ENCODE results near the gene LRFN4. TPM values are rescaled to one million over a fixed set of nuclear protein-coding genes. Genes with fewer than 3 reads are reported as not detected.

The LRFN4 gene
- total and polyA plus RNA-seq, 2 donors (not counting 3 experiments of a cell fraction or from before 2014, with no cell fraction given) = 22.3 to 37.4 TPM

DNA sequence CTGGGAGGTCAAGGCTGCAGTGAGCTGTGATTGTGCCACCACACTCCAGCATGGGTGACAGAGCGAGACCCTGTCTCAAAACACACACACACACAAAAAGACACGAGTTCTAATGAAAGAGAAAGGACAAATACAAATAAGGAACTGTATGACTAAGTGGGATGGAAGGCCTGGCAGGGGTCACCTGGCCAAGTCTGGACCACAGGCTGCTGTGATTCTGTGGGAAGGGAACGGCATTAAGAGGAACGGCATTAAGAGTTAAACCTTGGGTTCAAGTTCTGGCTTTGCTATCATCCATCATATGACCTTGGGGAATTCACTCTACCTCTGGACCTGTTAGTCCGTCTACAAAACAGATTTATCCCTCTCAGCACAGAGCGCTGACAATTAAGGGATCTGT, 47.7 kb downstream of the LRFN4 start:
- no peak for FAIRE-seq
- no peak overlapping the region for H3K9ac ChIP-seq (replicated peaks; ENCODE audit: extremely low read depth, insufficient read depth, low read length)

DNA sequence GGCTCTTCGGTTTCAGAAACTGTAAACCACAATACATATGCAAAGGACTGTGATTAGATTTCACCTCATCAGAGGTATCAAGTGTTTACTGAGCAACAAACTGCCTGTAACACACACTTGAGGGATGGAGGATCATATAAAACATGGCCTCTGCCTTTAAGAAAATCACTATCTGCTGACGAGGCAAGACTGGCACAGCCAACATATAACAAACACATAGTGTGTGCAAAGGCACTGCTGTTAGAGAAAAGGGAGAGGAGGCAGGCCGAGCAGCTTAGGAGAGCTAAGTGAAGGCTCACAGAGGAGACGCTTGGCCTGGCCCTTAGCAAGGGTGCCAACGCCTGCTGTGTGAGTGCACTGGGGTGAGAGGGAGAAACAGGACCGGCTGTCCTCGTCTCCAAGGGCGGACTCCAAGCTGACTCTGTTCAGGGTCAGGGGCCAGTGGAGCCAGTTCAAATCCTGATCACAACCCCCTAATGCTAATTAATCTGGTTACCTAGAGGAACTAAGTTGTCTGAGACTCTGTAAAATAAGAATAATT, 48.2 kb downstream of the LRFN4 start:
- H3K9me3 ChIP-seq (replicated peaks; ENCODE audit: control insufficient read depth, insufficient read depth, low read length) = no peaks in the 10 kb centered on the region
- no TSS peak for BruUV-seq (replicated peaks)
- POLR2A ChIA-PET = no interaction called here
- no peak overlapping the region for H3K9ac ChIP-seq (replicated peaks; ENCODE audit: extremely low read depth, insufficient read depth, low read length)
- H4K20me1 ChIP-seq (replicated peaks; ENCODE audit: control insufficient read depth, extremely low read depth, insufficient read depth, low read length) = no peaks in the 10 kb centered on the region
- no peaks in the 10 kb centered on the region for H3K27me3 ChIP-seq (ENCODE audit: control insufficient read depth in 2 of 2, insufficient read depth in 2 of 2, low read length in 2 of 2)
- H3K4me3 ChIP-seq (replicated peaks in 1 of 3; ENCODE audit: insufficient read depth in 1 of 3, low read depth in 1 of 3, low read length in 3 of 3) = no peak overlapping the region
- H3K9me1 ChIP-seq (replicated peaks; ENCODE audit: control insufficient read depth, extremely low read depth, insufficient read depth, low read length) = no peaks in the 10 kb centered on the region
- no peak overlapping the region for H3K4me2 ChIP-seq (ENCODE audit: insufficient read depth, low read length)
- dilution Hi-C loops (cut with MboI; ENCODE audit: extremely low pct_ligation_motif_present, low sequenced_read_pairs) (no loop called here), intact Hi-C loops (cut with micrococcal nuclease) (no loop called here)
- FAIRE-seq (no peak), DNase-seq (ENCODE audit: low read depth, low spot score) (no peak)
- H2AFZ ChIP-seq (ENCODE audit: low read depth, low read length) = no peak overlapping the region
- peaks cover 5% of the 10 kb centered on the region for H3K4me1 ChIP-seq (ENCODE audit: control insufficient read depth, extremely low read depth, insufficient read depth, low read length)
- H3K27ac ChIP-seq (ENCODE audit: insufficient read depth, low read depth, low read length) = no peak overlapping the region
- H3K79me2 ChIP-seq (ENCODE audit: control insufficient read depth, insufficient read depth, low read length) = no peaks in the 10 kb centered on the region
- CTCF ChIA-PET = no interaction called here
- no peaks in the 10 kb centered on the region for H3K36me3 ChIP-seq (ENCODE audit: control insufficient read depth in 2 of 2, extremely low read depth in 1 of 2, insufficient read depth in 2 of 2, low read length in 2 of 2)
- TF ChIP-seq FOS (IDR thresholded peaks at IDR 0.05; ENCODE audit: borderline replicate concordance, insufficient read depth, low read length) (no peak), POLR2AphosphoS5 (IDR thresholded peaks at IDR 0.05; ENCODE audit: insufficient read depth, low read depth, low read length) (no peak), GATA2 (IDR thresholded peaks at IDR 0.05; ENCODE audit: insufficient read depth, insufficient read length, low read depth, low read length) (no peak), JUN (IDR thresholded peaks at IDR 0.05; ENCODE audit: borderline replicate concordance, insufficient read depth, insufficient read length, low read depth) (no peak), MYC (IDR thresholded peaks at IDR 0.05; ENCODE audit: low read depth, low read length) (no peak), POLR2A (IDR thresholded peaks at IDR 0.05; ENCODE audit: low read depth, low read length) (no peak), EZH2 (IDR thresholded peaks at IDR 0.05; ENCODE audit: borderline replicate concordance, low read depth, low read length, severe bottlenecking) (no peak)
- TF ChIP-seq, protein P1, sequence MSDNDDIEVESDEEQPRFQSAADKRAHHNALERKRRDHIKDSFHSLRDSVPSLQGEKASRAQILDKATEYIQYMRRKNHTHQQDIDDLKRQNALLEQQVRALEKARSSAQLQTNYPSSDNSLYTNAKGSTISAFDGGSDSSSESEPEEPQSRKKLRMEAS (IDR thresholded peaks at IDR 0.05; ENCODE audit: insufficient read depth, insufficient read length) = no peak
- TF ChIP-seq, protein P2, sequence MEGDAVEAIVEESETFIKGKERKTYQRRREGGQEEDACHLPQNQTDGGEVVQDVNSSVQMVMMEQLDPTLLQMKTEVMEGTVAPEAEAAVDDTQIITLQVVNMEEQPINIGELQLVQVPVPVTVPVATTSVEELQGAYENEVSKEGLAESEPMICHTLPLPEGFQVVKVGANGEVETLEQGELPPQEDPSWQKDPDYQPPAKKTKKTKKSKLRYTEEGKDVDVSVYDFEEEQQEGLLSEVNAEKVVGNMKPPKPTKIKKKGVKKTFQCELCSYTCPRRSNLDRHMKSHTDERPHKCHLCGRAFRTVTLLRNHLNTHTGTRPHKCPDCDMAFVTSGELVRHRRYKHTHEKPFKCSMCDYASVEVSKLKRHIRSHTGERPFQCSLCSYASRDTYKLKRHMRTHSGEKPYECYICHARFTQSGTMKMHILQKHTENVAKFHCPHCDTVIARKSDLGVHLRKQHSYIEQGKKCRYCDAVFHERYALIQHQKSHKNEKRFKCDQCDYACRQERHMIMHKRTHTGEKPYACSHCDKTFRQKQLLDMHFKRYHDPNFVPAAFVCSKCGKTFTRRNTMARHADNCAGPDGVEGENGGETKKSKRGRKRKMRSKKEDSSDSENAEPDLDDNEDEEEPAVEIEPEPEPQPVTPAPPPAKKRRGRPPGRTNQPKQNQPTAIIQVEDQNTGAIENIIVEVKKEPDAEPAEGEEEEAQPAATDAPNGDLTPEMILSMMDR (IDR thresholded peaks at IDR 0.05; ENCODE audit: extremely low read depth in 1 of 2, insufficient read depth in 1 of 2, low read depth in 1 of 2, low read length in 2 of 2) = no peak

More for the DNA sequence above, 47.7 kb downstream of the LRFN4 start:
- Histone ChIP-seq H3K4me1 (ENCODE audit: control insufficient read depth, extremely low read depth, insufficient read depth, low read length) (peaks cover 5% of the 10 kb centered on the region), H2AFZ (ENCODE audit: low read depth, low read length) (no peak overlapping the region), H3K4me3 (replicated peaks in 1 of 3; ENCODE audit: insufficient read depth in 1 of 3, low read depth in 1 of 3, low read length in 3 of 3) (no peak overlapping the region), H3K27ac (ENCODE audit: insufficient read depth, low read depth, low read length) (no peak overlapping the region), H3K9me1 (replicated peaks; ENCODE audit: control insufficient read depth, extremely low read depth, insufficient read depth, low read length) (no peaks in the 10 kb centered on the region), H3K4me2 (ENCODE audit: insufficient read depth, low read length) (no peak overlapping the region), H3K27me3 (ENCODE audit: control insufficient read depth in 2 of 2, insufficient read depth in 2 of 2, low read length in 2 of 2) (no peaks in the 10 kb centered on the region), H3K79me2 (ENCODE audit: control insufficient read depth, insufficient read depth, low read length) (no peaks in the 10 kb centered on the region), H3K9me3 (replicated peaks; ENCODE audit: control insufficient read depth, insufficient read depth, low read length) (no peaks in the 10 kb centered on the region), H3K36me3 (ENCODE audit: control insufficient read depth in 2 of 2, extremely low read depth in 1 of 2, insufficient read depth in 2 of 2, low read length in 2 of 2) (no peaks in the 10 kb centered on the region), H4K20me1 (replicated peaks; ENCODE audit: control insufficient read depth, extremely low read depth, insufficient read depth, low read length) (no peaks in the 10 kb centered on the region)
- no TSS peak for BruUV-seq (replicated peaks)
- ChIA-PET POLR2A (no interaction called here), CTCF (interaction anchor here (0.8 to 1.3 kb wide), 3 partner anchors 22 to 117 kb away, joined by 3 read pairs; no protein-coding TSS in a partner anchor)
- dilution Hi-C loops (cut with MboI; ENCODE audit: extremely low pct_ligation_motif_present, low sequenced_read_pairs) (no loop called here), intact Hi-C loops (cut with micrococcal nuclease) (no loop called here)
- TF ChIP-seq JUN (IDR thresholded peaks at IDR 0.05; ENCODE audit: borderline replicate concordance, insufficient read depth, insufficient read length, low read depth) = no peak
- no peak for TF ChIP-seq MYC (IDR thresholded peaks at IDR 0.05; ENCODE audit: low read depth, low read length)
- TF ChIP-seq, protein P1 (IDR thresholded peaks at IDR 0.05; ENCODE audit: insufficient read depth, insufficient read length) = no peak
- TF ChIP-seq POLR2AphosphoS5 (IDR thresholded peaks at IDR 0.05; ENCODE audit: insufficient read depth, low read depth, low read length) = no peak
- DNase-seq (ENCODE audit: low read depth, low spot score) = no peak
